ENCODE results near the gene THAP4. TPM values are rescaled to one million over a fixed set of nuclear protein-coding genes. Genes with fewer than 3 reads are reported as not detected.
A peak's percentile ranks its signal among the peaks of the same experiment; 100 is the strongest.

Gene THAP4
- 30.5 and 39.1 TPM in 2 replicates for total RNA-seq

GRCh38 chr2:241637018-241637794 lies at the start of gene THAP4, which contains the start of gene ATG4B:
Gene THAP4, minus strand, starts transcription at chr2:241637158. Its CDS starts 141 bp downstream, at chr2:241637017.
Gene ATG4B, plus strand, starts transcription at chr2:241637693. Its CDS starts 22 bp downstream, at chr2:241637715.
- peak; percentile 92 to 94 for DNase-seq (ENCODE audit: low read depth in 2 of 2)

- DNase-seq (ENCODE audit: low read depth in 2 of 2), result no peak
Measured at GRCh38 chr2:241686324-241686649, 49.3 kb upstream of the THAP4 start.

- peak; percentile 63 to 90 for DNase-seq (ENCODE audit: low read depth in 2 of 2)
Measured at GRCh38 chr2:241680827-241681599, 44.1 kb upstream of the THAP4 start.

DNA sequence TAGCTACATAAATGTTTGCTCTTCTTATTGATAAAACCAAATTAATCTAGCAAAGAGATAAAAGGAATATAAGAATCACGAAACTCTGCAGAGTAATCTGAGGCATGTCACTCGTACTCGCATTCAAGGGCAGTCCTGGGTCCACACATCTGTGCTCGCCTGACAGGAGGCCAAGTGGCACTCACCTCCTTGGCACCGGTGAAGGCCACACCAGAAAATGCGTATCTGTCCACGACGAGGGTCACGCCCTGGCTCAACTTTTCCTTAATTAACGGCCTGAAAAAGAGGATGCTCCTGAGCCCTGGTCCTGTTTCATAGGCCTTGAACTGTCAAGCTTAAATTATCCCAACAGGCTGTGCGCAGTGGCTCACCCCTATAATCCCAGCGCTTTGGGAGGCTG lies 43.1 kb upstream of the THAP4 start:
- DNase-seq (ENCODE audit: low read depth in 2 of 2), result no peak

DNA sequence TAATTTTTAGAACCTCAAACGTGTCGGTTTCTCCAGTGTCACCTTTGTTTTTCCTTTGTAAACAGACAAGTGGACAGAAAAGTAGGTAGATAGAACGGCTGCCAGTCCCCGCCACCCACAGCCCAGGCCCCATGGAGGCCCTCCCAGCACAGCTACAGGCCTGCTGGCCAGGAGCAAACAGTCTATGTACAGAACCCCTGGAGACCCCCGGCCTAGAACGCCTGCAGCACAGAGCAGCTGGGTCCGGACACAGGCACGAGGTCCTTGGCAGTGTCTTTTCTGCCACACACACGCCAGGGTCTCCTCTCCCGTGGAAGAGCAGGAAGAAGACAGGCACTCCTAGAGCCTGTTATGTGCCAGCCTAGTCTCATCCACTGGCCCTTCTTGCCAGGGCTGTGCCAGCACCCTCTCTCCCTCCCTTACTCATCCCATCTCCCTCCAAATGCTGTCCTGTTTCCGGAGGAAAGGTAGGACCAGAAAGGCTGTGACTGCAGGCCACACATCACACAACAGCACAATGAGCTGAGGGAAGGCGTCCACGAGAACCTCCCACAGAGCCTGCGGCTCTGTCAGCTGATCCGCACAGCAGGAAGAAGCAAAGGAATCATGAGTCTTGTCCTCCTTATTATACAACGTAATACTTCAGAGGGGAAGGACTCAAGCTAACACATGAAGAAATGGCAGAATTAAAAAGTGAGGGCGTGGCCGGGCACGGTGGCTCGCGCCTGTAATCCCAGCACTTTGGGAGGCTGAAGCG lies 42.0 kb upstream of the THAP4 start:
- no peak for DNase-seq (ENCODE audit: low read depth in 2 of 2)

GRCh38 chr2:241678307-241678706 lies 41.3 kb upstream of the THAP4 start:
- no peak for DNase-seq (ENCODE audit: low read depth in 2 of 2)

DNA sequence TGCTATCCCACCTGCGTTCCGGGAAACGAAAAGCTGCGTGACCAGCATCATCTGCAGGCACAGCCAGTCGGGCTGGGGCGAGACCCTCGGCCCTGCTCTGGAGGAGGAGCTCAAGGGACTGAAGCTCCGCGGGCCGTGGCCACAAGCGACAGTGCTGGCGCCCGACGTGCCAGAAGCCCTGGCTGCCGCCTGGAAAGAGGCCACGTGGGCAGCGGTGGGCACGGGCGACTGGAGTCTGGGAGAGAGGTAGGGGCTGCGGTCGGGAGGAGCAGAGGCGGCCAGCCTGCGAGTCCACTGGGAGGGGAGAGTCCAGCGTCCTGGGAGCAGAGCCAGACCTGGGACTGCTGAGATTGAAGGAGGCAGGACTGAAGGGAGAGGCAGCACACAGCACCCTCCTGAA lies 40.4 kb upstream of the THAP4 start:
- no peak for DNase-seq (ENCODE audit: low read depth in 2 of 2)

DNA sequence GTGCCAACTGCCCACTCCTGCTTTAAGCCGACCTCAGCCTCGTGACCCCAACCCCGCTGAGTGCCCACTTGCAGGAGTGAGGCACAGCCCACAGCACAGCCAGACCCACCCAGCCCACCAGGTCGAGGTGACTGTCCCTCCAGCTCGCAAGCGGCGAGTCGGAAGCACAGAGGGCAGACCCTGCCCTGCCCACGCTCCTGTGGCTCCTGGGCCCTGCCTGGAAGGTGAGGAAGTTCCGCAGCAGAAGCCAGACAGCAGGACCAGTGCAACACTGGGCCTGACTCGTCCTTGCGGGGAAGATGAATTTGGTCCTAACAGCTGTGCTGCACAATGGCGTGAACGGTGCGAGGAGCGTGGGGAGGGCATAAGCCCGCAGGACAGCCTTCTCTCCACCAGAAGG lies 39.7 kb upstream of the THAP4 start:
- no peak for DNase-seq (ENCODE audit: low read depth in 2 of 2)

GRCh38 chr2:241675885-241676284 lies 38.9 kb upstream of the THAP4 start:
- DNase-seq (ENCODE audit: low read depth in 2 of 2), result no peak

GRCh38 chr2:241673797-241674725 lies 37.1 kb upstream of the THAP4 start:
- no peak for DNase-seq (ENCODE audit: low read depth in 2 of 2)

DNA sequence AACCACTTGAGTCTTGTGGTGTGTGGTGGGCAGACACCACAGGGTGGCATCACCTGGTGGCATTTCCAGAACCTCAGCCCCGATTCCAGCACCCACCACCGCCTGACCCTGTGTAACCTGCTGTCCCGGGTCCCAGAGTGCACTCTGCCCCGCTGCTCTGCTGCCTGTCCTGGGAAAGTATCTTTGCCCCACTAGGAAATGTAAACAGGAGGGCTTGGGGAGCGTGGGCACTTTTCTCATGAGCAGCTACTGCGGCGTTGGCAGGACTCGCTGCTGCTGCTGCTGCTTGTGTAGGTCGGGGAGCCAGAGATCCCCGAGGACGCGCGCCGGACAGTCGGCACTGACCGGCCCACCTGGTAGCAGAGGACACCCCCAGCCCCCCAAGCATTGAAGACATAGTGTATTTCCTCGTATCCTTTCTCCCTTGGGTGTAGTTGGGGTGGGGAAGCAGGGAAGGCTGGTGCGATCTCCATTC lies 36.3 kb upstream of the THAP4 start:
- DNase-seq (ENCODE audit: low read depth in 2 of 2), result no peak

- no peak for DNase-seq (ENCODE audit: low read depth in 2 of 2)
Measured at GRCh38 chr2:241672243-241673188, 35.6 kb upstream of the THAP4 start.

- no peak for DNase-seq (ENCODE audit: low read depth in 2 of 2)
Measured at GRCh38 chr2:241671457-241672240, 34.7 kb upstream of the THAP4 start.

DNA sequence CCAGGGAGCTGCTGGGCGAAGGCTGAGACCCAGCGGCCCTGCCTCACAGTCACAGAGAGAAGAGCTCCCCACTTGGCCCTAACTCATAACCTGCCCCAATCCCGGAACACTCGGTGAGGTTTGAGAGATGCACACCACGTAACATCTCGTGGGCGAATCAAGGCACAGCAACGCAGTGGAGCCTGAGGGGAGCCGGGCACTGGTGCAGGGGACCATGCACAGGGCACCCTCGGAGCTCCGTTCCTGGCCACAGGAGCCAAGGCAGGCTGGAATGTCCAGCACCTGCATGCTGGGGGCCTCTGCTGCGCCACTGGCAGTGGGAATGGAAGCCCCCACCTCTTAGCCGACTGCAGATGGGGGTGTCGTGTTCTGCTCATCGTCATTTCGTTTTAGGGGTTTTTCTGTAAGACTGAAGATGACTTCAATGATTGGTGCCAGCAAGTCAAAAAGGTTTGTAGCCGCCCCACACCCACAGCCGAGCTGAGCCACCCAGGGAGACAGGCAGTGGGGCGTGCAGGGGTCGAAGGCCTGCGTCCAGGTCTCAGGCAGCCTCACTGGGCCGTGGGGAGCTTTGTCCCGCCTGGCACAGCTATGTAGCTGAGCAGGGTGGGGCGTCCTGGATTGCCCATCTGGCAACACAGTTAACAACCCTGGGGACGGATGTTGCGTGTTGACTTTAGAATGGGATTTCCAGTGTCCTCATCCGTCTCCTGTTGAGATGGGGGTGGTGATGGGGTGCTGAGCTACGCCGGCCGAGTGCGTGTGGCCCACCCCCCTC lies 33.6 kb upstream of the THAP4 start:
- no peak for DNase-seq (ENCODE audit: low read depth in 2 of 2)

GRCh38 chr2:241668839-241669238 lies 31.9 kb upstream of the THAP4 start:
- DNase-seq (ENCODE audit: low read depth in 2 of 2), result no peak

DNA sequence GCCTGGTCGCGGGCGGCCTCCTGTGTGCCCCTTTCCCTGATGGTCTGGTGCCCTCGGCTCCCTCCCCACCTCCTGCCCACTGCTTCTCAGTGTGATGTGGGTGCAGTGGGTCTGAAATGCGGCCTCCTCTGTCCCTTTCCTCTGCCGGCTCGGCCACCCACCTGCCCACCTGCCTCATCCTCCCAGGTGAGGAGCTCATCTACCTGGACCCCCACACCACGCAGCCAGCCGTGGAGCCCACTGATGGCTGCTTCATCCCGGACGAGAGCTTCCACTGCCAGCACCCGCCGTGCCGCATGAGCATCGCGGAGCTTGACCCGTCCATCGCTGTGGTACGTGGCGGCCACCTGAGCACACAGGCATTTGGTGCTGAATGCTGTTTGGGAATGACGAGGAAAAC lies 31.4 kb upstream of the THAP4 start:
- no peak for DNase-seq (ENCODE audit: low read depth in 2 of 2)

- peak; percentile 65 to 85 for DNase-seq (ENCODE audit: low read depth in 2 of 2)
Measured at GRCh38 chr2:241666627-241667400, 29.9 kb upstream of the THAP4 start.

Data from lung microvascular endothelial cell (primary cell).